GM12878 (cell line): ENCODE measurements around the gene ALPP. TPM values are rescaled to one million over a fixed set of nuclear protein-coding genes. Genes with fewer than 3 reads are reported as not detected.

Source experiments
- ATAC-seq: fragments of 200-7000 bp; cut with Tn5 transposase; 3 replicates; pipeline ENCODE4 v1.9.1; 2020; ENCODE audit warnings: mild to moderate bottlenecking, moderate library complexity
- BruUV-seq: library from RNA; stranded (reverse); fragments of 400-500 nt; replicated peaks from 2 replicates; lab custom pipeline; 2021; lab: Mats Ljungman, UMichigan
- CTCF ChIA-PET: fragments of 300-600 bp; sonication (Branson Sonifier 250); formaldehyde crosslinking; extraction: SDS; loops from one replicate; lab custom pipeline; 2021; ENCODE audit warnings: inconsistent platforms; lab: Yijun Ruan, JAX
- POLR2A ChIA-PET: fragments of 350-600 bp; formaldehyde crosslinking; extraction: SDS; loops from one replicate; lab custom pipeline; 2021; ENCODE audit warnings: inconsistent platforms; lab: Charles Lee
- RAD21 ChIA-PET: fragments of 300-600 bp; sonication (Branson Sonifier 250); formaldehyde crosslinking; loops from one replicate; lab custom pipeline; 2023; ENCODE audit warnings: antibody characterized with exemption; ENCODE audit not compliant: unreplicated experiment; lab: Charles Lee
- SMC1A ChIA-PET: fragments of 300-600 bp; sonication (Branson Sonifier 250); formaldehyde crosslinking; loops from one replicate; lab custom pipeline; 2023; ENCODE audit not compliant: unreplicated experiment, uncharacterized antibody; lab: Charles Lee
- DNase-seq: peaks from one replicate; pipeline ENCODE4 v3.0.0-alpha.2; 2011; ENCODE audit warnings: low read depth, low spot score
- FAIRE-seq: peaks from 3 replicates; lab custom pipeline; 2011; peaks lifted over from hg19 to GRCh38; lab: Jason Lieb, UNC
- H2AFZ ChIP-seq: 2 replicates; pipeline ENCODE4 v1.6.0; 2011; ENCODE audit warnings: low read depth, low read length, control low read depth; ENCODE audit not compliant: control insufficient read depth
- H3K27ac ChIP-seq: 2 replicates; pipeline ENCODE4 v1.5.1; 2011; ENCODE audit warnings: control low read depth; ENCODE audit not compliant: control insufficient read depth, insufficient read depth
- H3K27me3 ChIP-seq, 2 experiments: replicated peaks in 1 of 2; 2 replicates each; pipeline versions ENCODE4 v1.6.0 to v1.6.1; 2011; ENCODE audit warnings: low read length in 1 of 2; ENCODE audit not compliant: control insufficient read depth in 2 of 2, insufficient read depth in 2 of 2
- H3K36me3 ChIP-seq, 2 experiments: 2 replicates each; pipeline ENCODE4 v1.5.1; 2011; ENCODE audit warnings: low read length in 1 of 2; ENCODE audit not compliant: control insufficient read depth in 2 of 2, insufficient read depth in 2 of 2
- H3K4me1 ChIP-seq: 2 replicates; pipeline ENCODE4 v1.6.1; 2011; ENCODE audit warnings: mild to moderate bottlenecking, low read length, moderate library complexity, mixed read lengths; ENCODE audit not compliant: control insufficient read depth, insufficient read depth
- H3K4me2 ChIP-seq: 2 replicates; pipeline ENCODE4 v1.6.0; 2011; ENCODE audit warnings: control low read depth; ENCODE audit not compliant: control insufficient read depth, insufficient read depth
- H3K4me3 ChIP-seq: fragments of 200-600 bp; sonication (generic); 2 replicates; pipeline ENCODE4 v1.5.1; 2016
- H3K79me2 ChIP-seq: 2 replicates; pipeline ENCODE4 v1.6.0; 2011; ENCODE audit warnings: low read length; ENCODE audit not compliant: control insufficient read depth, insufficient read depth
- H3K9ac ChIP-seq: 2 replicates; pipeline ENCODE4 v1.8.0; 2011; ENCODE audit warnings: low read length, control low read depth, mixed read lengths; ENCODE audit not compliant: control insufficient read depth, insufficient read depth
- H3K9me3 ChIP-seq: replicated peaks from 3 replicates; pipeline ENCODE4 v1.5.1; 2011; ENCODE audit warnings: mild to moderate bottlenecking, low read length; ENCODE audit not compliant: control insufficient read depth, insufficient read depth
- H4K20me1 ChIP-seq: 2 replicates; pipeline ENCODE4 v1.6.0; 2011; ENCODE audit not compliant: control insufficient read depth, insufficient read depth
- BACH1 ChIP-seq: fragments of 450-650 bp; IDR thresholded peaks from 2 replicates; pipeline ENCODE4 v1.6.1; 2017; ENCODE audit warnings: mild to moderate bottlenecking, borderline replicate concordance
- BMI1 ChIP-seq: fragments of 450-650 bp; IDR thresholded peaks from 2 replicates; pipeline ENCODE4 v1.6.1; 2016; ENCODE audit warnings: mild to moderate bottlenecking, moderate library complexity, borderline replicate concordance
- NFYB ChIP-seq: IDR thresholded peaks from 2 replicates; pipeline ENCODE4 v1.6.1; 2011; ENCODE audit warnings: low read depth, mild to moderate bottlenecking, low read length, improper control_type of control experiment, moderate library complexity; ENCODE audit not compliant: insufficient read depth
- TCF7 ChIP-seq: IDR thresholded peaks from 2 replicates; pipeline ENCODE4 v1.6.1; 2014; ENCODE audit warnings: antibody characterized with exemption, borderline replicate concordance
- WGBS: methylation state at CpG from one replicate; pipeline ENCODE4 v1.1.6; 2016; ENCODE audit warnings: low lambda C conversion rate; ENCODE audit not compliant: insufficient replicate concordance, insufficient coverage; ENCODE audit errors: missing lambda C conversion rate; 5-methylcytosine and 5-hydroxymethylcytosine counted together
- in situ Hi-C: fragments of 300-500 bp; cut with MboI; formaldehyde crosslinking; loops from 9 replicates; pipeline ENCODE4 v1.14.3; 2018; ENCODE audit warnings: mixed read lengths
- intact Hi-C: fragments of 100-400 bp; cut with micrococcal nuclease; formaldehyde crosslinking; loops from one replicate; pipeline ENCODE4 v1.14.2; 2022; ENCODE audit not compliant: unreplicated experiment
- polyA plus RNA-seq, 11 experiments: library from polyadenylated mRNA; depleted of rRNA in 4 of 11; unstranded in 6 of 11; stranded (reverse) in 5 of 11; fragments of >200 nt; fragmentation: Nextera tagmentation in 4 of 11; fragmentation: Illumina TruSeq in 1 of 11; extraction: Ambion mirVana in 4 of 11; extraction: Trizol in 1 of 11; gene quantifications; 1 replicate in 1 of 11; 2 replicates in 10 of 11; pipeline versions ENCODE4 v1.2.1 to v1.2.3, GENCODE V29; 2011 to 2016; ENCODE audit warnings: inconsistent platforms in 2 of 11, missing spikeins in 2 of 11, low read depth in 1 of 11
- total RNA-seq, 4 experiments: library from RNA; depleted of rRNA in 3 of 4; stranded (reverse); fragments of >200 nt in 3 of 4; fragmentation: Illumina TruSeq in 1 of 4; extraction: Trizol in 1 of 4; gene quantifications; 2 replicates each; pipeline versions ENCODE4 v1.2.1 to v1.2.3, GENCODE V29; 2013 to 2021
- TF ChIP-seq, protein P1 (sequence below): fragments of 450-650 bp; IDR thresholded peaks from 2 replicates; pipeline ENCODE4 v1.6.1; 2014; ENCODE audit warnings: mild to moderate bottlenecking
- TF ChIP-seq, protein P2 (sequence below): fragments of 450-650 bp; formaldehyde crosslinking; IDR thresholded peaks from 2 replicates; pipeline ENCODE4 v1.5.0; 2022; ENCODE audit warnings: mild to moderate bottlenecking, missing genetic modification characterization

The ALPP gene
- total and polyA plus RNA-seq, 10 of the 15 experiments (the other 5 are each of a cell fraction or from before 2014, with no cell fraction given), result 0.21 TPM; not detected in 9

DNA sequence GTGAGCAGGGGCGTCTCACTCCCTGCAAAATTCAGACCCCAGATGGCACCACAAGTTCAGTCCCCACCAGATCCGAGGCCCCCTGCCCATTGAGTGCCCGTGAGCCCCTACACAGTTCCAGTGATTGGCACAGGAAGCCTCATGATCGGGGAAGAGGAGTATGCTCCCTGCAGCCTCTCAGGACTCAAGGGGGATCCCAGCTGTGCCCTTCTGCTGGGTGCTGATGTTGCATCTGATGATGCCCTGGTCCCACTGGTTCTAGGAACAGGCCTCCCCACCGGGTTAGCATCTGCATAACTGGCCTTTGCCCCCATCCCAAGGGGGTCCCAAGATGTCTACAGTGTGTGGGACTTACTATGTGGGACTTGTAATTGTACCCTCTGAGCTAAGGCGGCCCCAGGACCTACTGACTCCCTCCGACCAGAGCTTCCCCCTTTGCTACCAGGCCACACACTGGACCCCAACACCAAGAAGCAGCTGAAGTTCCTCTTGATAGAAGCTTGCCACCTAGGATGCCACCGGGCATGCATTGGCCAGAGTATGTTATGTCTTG, 36.7 kb downstream of the ALPP start:
- BruUV-seq, result no TSS peak
- Histone ChIP-seq H3K4me2 (no peak overlapping the region), H3K79me2 (no peaks in the 10 kb centered on the region), H3K27me3 (peaks cover 6 to 9% of the 10 kb centered on the region in 2 experiments; a peak in 3 of 4 replicates), H3K36me3 (no peaks in the 10 kb centered on the region), H3K27ac (no peak overlapping the region), H2AFZ (no peak overlapping the region), H3K9me3 (no peaks in the 10 kb centered on the region), H3K9ac (no peak overlapping the region), H3K4me3 (no peak overlapping the region), H4K20me1 (no peaks in the 10 kb centered on the region), H3K4me1 (peaks cover 8% of the 10 kb centered on the region)
- no peak for ATAC-seq
- in situ Hi-C loops (no loop called here), intact Hi-C loops (no loop called here)
- ChIA-PET CTCF (interaction anchor here (0.7 kb wide), 1 partner anchor 18 kb away, joined by 3 read pairs; no protein-coding TSS in a partner anchor), RAD21 (no interaction called here), SMC1A (no interaction called here), POLR2A (no interaction called here)
- 18% methylated on average over 8 of the region's 8 CpGs for WGBS
- TF ChIP-seq NFYB (no peak), BMI1 (no peak), TCF7 (no peak), BACH1 (no peak)
- TF ChIP-seq, protein P1, sequence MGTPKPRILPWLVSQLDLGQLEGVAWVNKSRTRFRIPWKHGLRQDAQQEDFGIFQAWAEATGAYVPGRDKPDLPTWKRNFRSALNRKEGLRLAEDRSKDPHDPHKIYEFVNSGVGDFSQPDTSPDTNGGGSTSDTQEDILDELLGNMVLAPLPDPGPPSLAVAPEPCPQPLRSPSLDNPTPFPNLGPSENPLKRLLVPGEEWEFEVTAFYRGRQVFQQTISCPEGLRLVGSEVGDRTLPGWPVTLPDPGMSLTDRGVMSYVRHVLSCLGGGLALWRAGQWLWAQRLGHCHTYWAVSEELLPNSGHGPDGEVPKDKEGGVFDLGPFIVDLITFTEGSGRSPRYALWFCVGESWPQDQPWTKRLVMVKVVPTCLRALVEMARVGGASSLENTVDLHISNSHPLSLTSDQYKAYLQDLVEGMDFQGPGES, result no peak
- TF ChIP-seq, protein P2, sequence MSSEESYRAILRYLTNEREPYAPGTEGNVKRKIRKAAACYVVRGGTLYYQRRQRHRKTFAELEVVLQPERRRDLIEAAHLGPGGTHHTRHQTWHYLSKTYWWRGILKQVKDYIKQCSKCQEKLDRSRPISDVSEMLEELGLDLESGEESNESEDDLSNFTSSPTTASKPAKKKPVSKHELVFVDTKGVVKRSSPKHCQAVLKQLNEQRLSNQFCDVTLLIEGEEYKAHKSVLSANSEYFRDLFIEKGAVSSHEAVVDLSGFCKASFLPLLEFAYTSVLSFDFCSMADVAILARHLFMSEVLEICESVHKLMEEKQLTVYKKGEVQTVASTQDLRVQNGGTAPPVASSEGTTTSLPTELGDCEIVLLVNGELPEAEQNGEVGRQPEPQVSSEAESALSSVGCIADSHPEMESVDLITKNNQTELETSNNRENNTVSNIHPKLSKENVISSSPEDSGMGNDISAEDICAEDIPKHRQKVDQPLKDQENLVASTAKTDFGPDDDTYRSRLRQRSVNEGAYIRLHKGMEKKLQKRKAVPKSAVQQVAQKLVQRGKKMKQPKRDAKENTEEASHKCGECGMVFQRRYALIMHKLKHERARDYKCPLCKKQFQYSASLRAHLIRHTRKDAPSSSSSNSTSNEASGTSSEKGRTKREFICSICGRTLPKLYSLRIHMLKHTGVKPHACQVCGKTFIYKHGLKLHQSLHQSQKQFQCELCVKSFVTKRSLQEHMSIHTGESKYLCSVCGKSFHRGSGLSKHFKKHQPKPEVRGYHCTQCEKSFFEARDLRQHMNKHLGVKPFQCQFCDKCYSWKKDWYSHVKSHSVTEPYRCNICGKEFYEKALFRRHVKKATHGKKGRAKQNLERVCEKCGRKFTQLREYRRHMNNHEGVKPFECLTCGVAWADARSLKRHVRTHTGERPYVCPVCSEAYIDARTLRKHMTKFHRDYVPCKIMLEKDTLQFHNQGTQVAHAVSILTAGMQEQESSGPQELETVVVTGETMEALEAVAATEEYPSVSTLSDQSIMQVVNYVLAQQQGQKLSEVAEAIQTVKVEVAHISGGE (CRISPR knock-in tag), result no peak
- no peak for DNase-seq
- no peak for FAIRE-seq
